ENCODE data around the gene TCP11L1.
A peak's percentile ranks its signal among the peaks of the same experiment; 100 is the strongest.

TCP11L1 gene

GRCh38 chr11:33052231-33052630 is 12.9 kb downstream of the TCP11L1 start:
- H3K4me1 ChIP-seq (ENCODE audit: insufficient read depth, low read length): no peaks in the 10 kb centered on the region
- H3K4me3 ChIP-seq (ENCODE audit: low read depth in 1 of 2, low read length in 2 of 2): no peak overlapping the region
- no peak overlapping the region for H3K9ac ChIP-seq (ENCODE audit: low read length)
- no peaks in the 10 kb centered on the region for H3K9me3 ChIP-seq (ENCODE audit: low read length)
- H3K27me3 ChIP-seq (ENCODE audit: control insufficient read depth in 1 of 2, insufficient read depth in 2 of 2, low read length in 2 of 2): no peaks in the 10 kb centered on the region
- H3K27ac ChIP-seq (ENCODE audit: low read depth, low read length): no peak overlapping the region
- no peaks in the 10 kb centered on the region for H3K36me3 ChIP-seq (ENCODE audit: insufficient read depth, low read length)

DNA sequence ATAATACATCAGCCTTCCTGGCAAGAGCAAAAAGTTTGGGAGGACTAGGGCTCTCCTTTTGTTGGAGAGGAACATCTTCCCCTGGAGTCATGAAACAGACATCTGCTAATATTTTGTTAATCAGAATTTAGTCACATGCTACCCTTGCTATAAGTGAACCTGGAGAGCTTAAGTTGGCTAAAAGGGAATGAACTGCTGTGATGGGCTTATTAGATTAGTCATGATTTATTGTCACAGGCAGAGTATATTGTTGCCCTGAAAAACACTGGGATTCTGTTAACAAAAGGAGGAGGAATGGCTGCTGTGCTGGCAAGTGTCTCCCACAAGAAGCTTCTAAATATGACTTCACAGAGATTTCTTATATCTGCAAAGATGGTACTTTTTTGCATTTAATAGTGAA is 16.0 kb downstream of the TCP11L1 start:
- H3K9ac ChIP-seq (ENCODE audit: low read length): no peak overlapping the region
- peaks cover 10% of the 10 kb centered on the region for H3K4me1 ChIP-seq (ENCODE audit: insufficient read depth, low read length)
- no peak overlapping the region for H3K27ac ChIP-seq (ENCODE audit: low read depth, low read length)
- H3K4me3 ChIP-seq (ENCODE audit: low read depth in 1 of 2, low read length in 2 of 2): no peak overlapping the region
- H3K36me3 ChIP-seq (ENCODE audit: insufficient read depth, low read length): peaks cover 19% of the 10 kb centered on the region
- H3K27me3 ChIP-seq (ENCODE audit: control insufficient read depth in 1 of 2, insufficient read depth in 2 of 2, low read length in 2 of 2): no peaks in the 10 kb centered on the region
- H3K9me3 ChIP-seq (ENCODE audit: low read length): no peaks in the 10 kb centered on the region

- H3K9me3 ChIP-seq (ENCODE audit: low read length): no peaks in the 10 kb centered on the region
- no peaks in the 10 kb centered on the region for H3K27me3 ChIP-seq (ENCODE audit: control insufficient read depth in 1 of 2, insufficient read depth in 2 of 2, low read length in 2 of 2)
- H3K4me1 ChIP-seq (ENCODE audit: insufficient read depth, low read length): peaks cover 22% of the 10 kb centered on the region
- H3K4me3 ChIP-seq (ENCODE audit: low read depth in 1 of 2, low read length in 2 of 2): no peak overlapping the region
- H3K27ac ChIP-seq (ENCODE audit: low read depth, low read length): no peak overlapping the region
- peaks cover 22% of the 10 kb centered on the region for H3K36me3 ChIP-seq (ENCODE audit: insufficient read depth, low read length)
- no peak overlapping the region for H3K9ac ChIP-seq (ENCODE audit: low read length)
Observed at GRCh38 chr11:33057284-33057683, 17.9 kb downstream of the TCP11L1 start.

DNA sequence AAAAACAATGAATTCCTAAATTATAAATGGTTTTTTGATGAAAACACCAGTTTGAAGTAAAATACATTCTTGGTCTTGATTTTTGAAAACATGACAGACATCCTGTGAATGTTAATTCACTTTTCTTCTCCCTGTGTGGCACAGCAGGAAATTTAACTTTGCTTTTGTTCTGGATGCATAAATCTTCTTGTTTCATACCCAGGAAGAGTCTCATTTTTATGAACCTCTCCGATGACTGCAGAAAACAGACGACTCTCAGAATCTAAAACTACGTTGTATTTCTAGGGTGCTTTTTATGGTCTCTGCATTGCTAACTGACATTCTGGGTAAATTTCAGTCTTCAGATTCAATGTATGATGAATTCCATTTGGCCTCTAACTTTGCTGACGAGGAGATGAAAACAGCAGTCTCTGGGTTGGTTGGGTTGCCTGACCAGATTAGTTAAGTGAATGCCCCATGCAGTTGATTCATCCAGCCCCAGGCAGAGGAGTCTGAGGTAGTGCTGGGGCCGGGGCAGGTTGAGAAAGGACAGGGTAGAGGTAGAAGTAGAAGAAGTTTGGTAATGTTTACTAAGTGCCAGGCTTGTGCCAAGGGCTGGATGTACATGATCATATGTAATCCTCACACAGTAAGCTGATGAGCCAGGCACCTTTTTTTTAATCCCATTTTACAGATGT is 20.1 kb downstream of the TCP11L1 start:
- H3K27me3 ChIP-seq (ENCODE audit: control insufficient read depth in 1 of 2, insufficient read depth in 2 of 2, low read length in 2 of 2): no peaks in the 10 kb centered on the region
- no peak overlapping the region for H3K4me3 ChIP-seq (ENCODE audit: low read depth in 1 of 2, low read length in 2 of 2)
- H3K4me1 ChIP-seq (ENCODE audit: insufficient read depth, low read length): peaks cover 43% of the 10 kb centered on the region
- H3K9ac ChIP-seq (ENCODE audit: low read length): no peak overlapping the region
- H3K9me3 ChIP-seq (ENCODE audit: low read length): no peaks in the 10 kb centered on the region
- peaks cover 31% of the 10 kb centered on the region for H3K36me3 ChIP-seq (ENCODE audit: insufficient read depth, low read length)
- no peak overlapping the region for H3K27ac ChIP-seq (ENCODE audit: low read depth, low read length)

GRCh38 chr11:33060271-33060670 is 20.9 kb downstream of the TCP11L1 start:
- Histone ChIP-seq H3K9me3 (ENCODE audit: low read length) (no peaks in the 10 kb centered on the region), H3K27ac (ENCODE audit: low read depth, low read length) (peak overlapping the region; percentile 10), H3K4me3 (ENCODE audit: low read depth in 1 of 2, low read length in 2 of 2) (no peak overlapping the region), H3K36me3 (ENCODE audit: insufficient read depth, low read length) (peaks cover 31% of the 10 kb centered on the region), H3K9ac (ENCODE audit: low read length) (no peak overlapping the region), H3K4me1 (ENCODE audit: insufficient read depth, low read length) (peaks cover 48% of the 10 kb centered on the region), H3K27me3 (ENCODE audit: control insufficient read depth in 1 of 2, insufficient read depth in 2 of 2, low read length in 2 of 2) (no peaks in the 10 kb centered on the region)

DNA sequence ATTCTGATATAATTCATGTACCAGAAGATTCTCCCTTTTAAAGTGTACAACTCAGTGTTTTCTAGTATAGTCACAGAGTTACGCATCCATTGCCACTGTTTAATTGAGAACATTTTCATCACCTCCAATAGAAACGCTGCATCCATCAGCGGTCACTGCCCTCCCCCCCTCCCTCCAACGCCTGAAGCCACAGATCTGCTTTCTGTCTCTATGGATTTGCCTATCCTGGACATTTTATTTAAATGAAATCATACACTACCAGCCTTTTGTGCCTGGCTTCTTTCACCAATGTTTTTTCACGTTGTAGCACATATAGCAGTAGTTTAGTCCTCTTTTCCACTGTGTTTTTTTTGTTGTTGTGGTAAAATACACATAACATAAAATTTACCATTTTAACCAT is 22.8 kb downstream of the TCP11L1 start:
- Histone ChIP-seq H3K27me3 (ENCODE audit: control insufficient read depth in 1 of 2, insufficient read depth in 2 of 2, low read length in 2 of 2) (no peaks in the 10 kb centered on the region), H3K9ac (ENCODE audit: low read length) (no peak overlapping the region), H3K9me3 (ENCODE audit: low read length) (no peaks in the 10 kb centered on the region), H3K27ac (ENCODE audit: low read depth, low read length) (peak overlapping the region; percentile 62), H3K36me3 (ENCODE audit: insufficient read depth, low read length) (peaks cover 46% of the 10 kb centered on the region), H3K4me1 (ENCODE audit: insufficient read depth, low read length) (peaks cover 52% of the 10 kb centered on the region), H3K4me3 (ENCODE audit: low read depth in 1 of 2, low read length in 2 of 2) (no peak overlapping the region)

DNA sequence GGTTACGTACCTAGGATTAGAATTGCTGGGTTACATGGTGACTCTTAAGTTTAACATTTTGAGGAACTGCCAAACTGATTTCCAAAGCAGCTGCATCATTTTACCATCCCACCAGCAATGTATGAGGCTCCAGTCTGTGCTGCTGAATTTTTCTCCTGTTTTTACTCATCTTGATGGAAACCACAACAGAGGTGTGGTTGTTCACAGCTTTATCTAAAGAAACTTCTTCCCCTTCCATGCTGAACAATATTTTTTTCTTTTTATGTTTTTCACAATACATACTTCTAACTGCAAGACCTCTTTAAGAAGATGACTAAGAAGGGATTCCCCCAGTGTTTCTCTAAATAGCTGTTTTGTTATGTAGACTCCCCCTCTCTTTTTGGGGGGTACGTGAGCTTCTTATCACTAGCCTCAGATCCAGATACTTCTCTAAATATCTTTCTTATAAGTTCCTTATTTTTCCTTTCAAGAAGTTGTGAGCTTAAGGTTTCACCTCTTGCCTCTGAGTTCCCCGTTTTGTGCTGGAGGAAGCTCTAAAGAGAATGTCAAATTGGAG is 24.0 kb downstream of the TCP11L1 start:
- no peaks in the 10 kb centered on the region for H3K27me3 ChIP-seq (ENCODE audit: control insufficient read depth in 1 of 2, insufficient read depth in 2 of 2, low read length in 2 of 2)
- peak overlapping the region; percentile 55 for H3K27ac ChIP-seq (ENCODE audit: low read depth, low read length)
- no peak overlapping the region for H3K4me3 ChIP-seq (ENCODE audit: low read depth in 1 of 2, low read length in 2 of 2)
- H3K9ac ChIP-seq (ENCODE audit: low read length): no peak overlapping the region
- H3K36me3 ChIP-seq (ENCODE audit: insufficient read depth, low read length): peaks cover 47% of the 10 kb centered on the region
- peaks cover 52% of the 10 kb centered on the region for H3K4me1 ChIP-seq (ENCODE audit: insufficient read depth, low read length)
- no peaks in the 10 kb centered on the region for H3K9me3 ChIP-seq (ENCODE audit: low read length)

DNA sequence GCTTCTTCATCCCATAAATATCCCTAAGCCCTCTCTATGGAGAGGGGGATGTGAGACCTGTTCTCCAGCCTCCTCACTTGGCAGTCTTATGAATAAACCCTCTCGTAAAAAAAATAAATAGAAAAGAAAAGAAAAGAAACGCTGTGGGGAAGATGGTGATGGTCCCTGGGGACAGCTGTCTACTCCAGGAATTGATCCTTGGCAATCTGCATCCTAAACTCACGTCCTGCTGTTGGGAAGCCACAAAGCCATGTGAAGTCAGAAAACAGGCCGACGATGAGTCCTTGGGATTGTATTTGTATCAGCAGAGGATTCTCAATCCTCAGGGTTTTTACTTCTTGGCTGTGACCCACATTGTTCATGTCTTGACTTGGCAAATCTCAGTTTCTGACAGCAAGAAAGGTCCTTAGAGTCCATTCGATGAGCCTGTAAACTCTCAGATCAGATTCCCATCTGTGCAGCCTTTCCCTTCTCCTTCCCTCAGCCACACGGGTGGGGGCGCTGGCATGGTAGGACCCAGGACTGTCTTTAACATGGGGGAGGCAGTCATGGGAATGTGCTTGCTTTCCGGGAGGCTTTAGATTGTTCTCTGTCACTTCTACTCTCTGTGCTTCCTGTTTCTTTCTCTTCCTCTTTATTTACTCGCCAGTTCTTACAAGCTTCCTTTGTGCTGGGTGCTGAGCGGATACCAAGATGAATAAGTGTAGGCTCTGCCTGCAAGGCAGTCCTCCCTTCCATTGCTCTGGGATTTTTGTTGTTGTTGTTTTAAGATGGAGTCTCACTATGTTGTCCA is 24.9 kb downstream of the TCP11L1 start:
- Histone ChIP-seq H3K27ac (ENCODE audit: low read depth, low read length) (peak overlapping the region; percentile 39), H3K4me1 (ENCODE audit: insufficient read depth, low read length) (peaks cover 47% of the 10 kb centered on the region), H3K36me3 (ENCODE audit: insufficient read depth, low read length) (peaks cover 48% of the 10 kb centered on the region), H3K9me3 (ENCODE audit: low read length) (no peaks in the 10 kb centered on the region), H3K27me3 (ENCODE audit: control insufficient read depth in 1 of 2, insufficient read depth in 2 of 2, low read length in 2 of 2) (no peaks in the 10 kb centered on the region), H3K4me3 (ENCODE audit: low read depth in 1 of 2, low read length in 2 of 2) (no peak overlapping the region), H3K9ac (ENCODE audit: low read length) (no peak overlapping the region)

DNA sequence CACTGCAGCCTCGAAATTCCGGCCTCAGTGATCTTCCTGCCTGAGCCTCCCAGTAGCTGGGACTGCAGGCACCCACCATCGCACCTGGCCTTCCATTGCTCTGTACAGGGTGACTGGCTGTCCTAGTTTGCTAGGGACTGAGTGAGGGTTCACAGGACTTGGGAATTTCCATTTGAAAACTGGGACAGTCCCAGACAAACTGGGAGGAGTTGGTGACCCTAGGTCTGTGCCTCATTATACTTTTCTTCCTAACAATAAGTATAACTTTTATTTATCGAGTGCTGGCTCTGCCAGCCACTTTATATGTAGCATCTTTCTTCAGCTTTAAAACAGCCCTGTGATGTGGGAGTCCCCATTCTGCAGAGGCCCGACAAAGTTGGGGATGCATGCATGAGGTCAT is 25.5 kb downstream of the TCP11L1 start:
- Histone ChIP-seq H3K9ac (ENCODE audit: low read length) (no peak overlapping the region), H3K4me3 (ENCODE audit: low read depth in 1 of 2, low read length in 2 of 2) (no peak overlapping the region), H3K9me3 (ENCODE audit: low read length) (no peaks in the 10 kb centered on the region), H3K36me3 (ENCODE audit: insufficient read depth, low read length) (peaks cover 52% of the 10 kb centered on the region), H3K27ac (ENCODE audit: low read depth, low read length) (no peak overlapping the region), H3K4me1 (ENCODE audit: insufficient read depth, low read length) (peaks cover 42% of the 10 kb centered on the region), H3K27me3 (ENCODE audit: control insufficient read depth in 1 of 2, insufficient read depth in 2 of 2, low read length in 2 of 2) (no peaks in the 10 kb centered on the region)

- Histone ChIP-seq H3K4me3 (ENCODE audit: low read depth in 1 of 2, low read length in 2 of 2) (no peak overlapping the region), H3K9ac (ENCODE audit: low read length) (no peak overlapping the region), H3K27me3 (ENCODE audit: control insufficient read depth in 1 of 2, insufficient read depth in 2 of 2, low read length in 2 of 2) (no peaks in the 10 kb centered on the region), H3K9me3 (ENCODE audit: low read length) (no peaks in the 10 kb centered on the region), H3K36me3 (ENCODE audit: insufficient read depth, low read length) (peaks cover 49% of the 10 kb centered on the region), H3K27ac (ENCODE audit: low read depth, low read length) (no peak overlapping the region), H3K4me1 (ENCODE audit: insufficient read depth, low read length) (peaks cover 41% of the 10 kb centered on the region)
Observed at GRCh38 chr11:33065445-33066178, 26.2 kb downstream of the TCP11L1 start.

GRCh38 chr11:33067294-33067693 is 27.9 kb downstream of the TCP11L1 start:
- Histone ChIP-seq H3K36me3 (ENCODE audit: insufficient read depth, low read length) (peaks cover 63% of the 10 kb centered on the region), H3K4me3 (ENCODE audit: low read depth in 1 of 2, low read length in 2 of 2) (no peak overlapping the region), H3K27me3 (ENCODE audit: control insufficient read depth in 1 of 2, insufficient read depth in 2 of 2, low read length in 2 of 2) (no peaks in the 10 kb centered on the region), H3K27ac (ENCODE audit: low read depth, low read length) (no peak overlapping the region), H3K4me1 (ENCODE audit: insufficient read depth, low read length) (peaks cover 30% of the 10 kb centered on the region), H3K9me3 (ENCODE audit: low read length) (no peaks in the 10 kb centered on the region), H3K9ac (ENCODE audit: low read length) (no peak overlapping the region)
